Kidney (tissue), 14 donors: ENCODE measurements around the gene CTDNEP1. TPM values are rescaled to one million over a fixed set of nuclear protein-coding genes. Genes with fewer than 3 reads are reported as not detected.

Source experiments
- DNase-seq, 5 donors: peaks; one replicate each; pipeline ENCODE4 v3.0.0-alpha.2; 2013 to 2020
- FAIRE-seq: peaks from 2 replicates; lab custom pipeline; 2012; peaks lifted over from hg19 to GRCh38; lab: Jason Lieb, UNC
- H3K27ac ChIP-seq, 2 donors: one replicate each; pipeline ENCODE4 v1.7.0; 2013; ENCODE audit warnings: low read depth in 2 of 2, low read length in 2 of 2, inconsistent platforms in 1 of 2
- H3K27me3 ChIP-seq: one replicate; pipeline ENCODE4 v1.7.1; 2013; ENCODE audit warnings: low read length, inconsistent platforms; ENCODE audit not compliant: control insufficient read depth, insufficient read depth
- H3K36me3 ChIP-seq, 3 donors: one replicate each; pipeline versions ENCODE4 v1.7.0 to v1.7.1; 2013; ENCODE audit warnings: low read length in 3 of 3, control low read depth in 1 of 3, inconsistent platforms in 1 of 3; ENCODE audit not compliant: insufficient read depth in 3 of 3, control insufficient read depth in 2 of 3
- H3K4me1 ChIP-seq, 3 donors: one replicate each; pipeline versions ENCODE4 v1.7.0 to v1.7.1; 2013; ENCODE audit warnings: low read length in 3 of 3, inconsistent platforms in 1 of 3, low read depth in 1 of 3; ENCODE audit not compliant: control insufficient read depth in 2 of 3, insufficient read depth in 2 of 3
- H3K4me3 ChIP-seq, 3 donors: one replicate each; pipeline versions ENCODE4 v1.7.0 to v1.8.1; 2013; ENCODE audit warnings: low read length in 3 of 3, control low read depth in 1 of 3, inconsistent platforms in 1 of 3
- H3K9ac ChIP-seq, 3 donors: one replicate each; pipeline versions ENCODE4 v1.7.0 to v1.7.1; 2013; ENCODE audit warnings: low read length in 3 of 3, control low read depth in 1 of 3, inconsistent platforms in 1 of 3
- H3K9me3 ChIP-seq, 3 donors: one replicate each; pipeline versions ENCODE4 v1.7.0 to v1.7.1; 2013; ENCODE audit warnings: low read length in 3 of 3, control low read depth in 1 of 3, inconsistent platforms in 1 of 3; ENCODE audit not compliant: control insufficient read depth in 2 of 3, insufficient read depth in 1 of 3
- intact Hi-C: fragments of 100-400 bp; cut with DNase I; formaldehyde crosslinking; loops from one replicate; pipeline ENCODE4 v1.11.1; 2022
- polyA plus RNA-seq: library from polyadenylated mRNA; stranded (reverse); fragments of 350-450 nt; fragmentation: Illumina TruSeq; extraction: RNeasy Lipid Tissue Mini Kit (QIAGEN cat#74804); gene quantifications from one replicate; pipeline ENCODE4 v1.2.3, GENCODE V29; 2014; ENCODE audit warnings: low read depth, low replicate concordance; ENCODE audit not compliant: insufficient read depth
- total RNA-seq: library from RNA; stranded (reverse); fragmentation: NEBNext Ultra II Directional; extraction: Animal tissue kit (Norgen Biotek cat#: 25700); gene quantifications from one replicate; pipeline ENCODE4 v1.2.1, GENCODE V29; 2021
- TF ChIP-seq, protein P1 (sequence below): IDR thresholded peaks from 3 replicates; pipeline ENCODE4 v1.5.1; 2012; ENCODE audit warnings: mild to moderate bottlenecking, moderate library complexity, borderline replicate concordance; ENCODE audit not compliant: insufficient read depth; ENCODE audit errors: extremely low read depth
- donor health status: control.
- donor health status: control.
- donor health status: control.
- donor health status: control.
- donor health status: control.
- donor health status: DM: yes; HTN: yes; CAD: no.
- donor health status: Normal renal cell carcinoma (clear cell type).

Gene CTDNEP1
- total and polyA plus RNA-seq, 2 donors from 2014 or later = 113 to 124 TPM

DNA sequence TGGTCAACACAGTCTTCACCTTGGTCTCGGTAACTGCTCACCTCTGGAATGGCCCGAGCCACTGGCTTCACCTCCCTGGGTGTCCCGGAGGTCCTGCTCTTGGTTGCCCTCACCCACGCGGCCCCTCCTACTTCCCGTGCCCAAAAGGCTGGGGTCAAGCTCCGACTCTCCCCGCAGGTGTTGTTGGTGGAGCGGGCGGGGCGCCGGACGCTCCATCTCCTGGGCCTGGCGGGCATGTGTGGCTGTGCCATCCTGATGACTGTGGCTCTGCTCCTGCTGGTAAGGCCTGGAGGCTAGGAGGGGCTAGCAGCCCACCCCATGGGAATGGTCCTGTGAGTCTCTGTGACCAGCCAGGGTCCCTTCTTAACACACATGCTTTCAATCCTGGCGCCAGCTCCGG, 33.4 kb upstream of the CTDNEP1 start:
- intact Hi-C loops = no loop called here
- Histone ChIP-seq H3K27me3 (no peaks in the 10 kb centered on the region), H3K4me1 (peaks cover 0 to 14% (median 0%) of the 10 kb centered on the region in 3 donors), H3K36me3 (no peaks in the 10 kb centered on the region), H3K9me3 (no peaks in the 10 kb centered on the region), H3K27ac (no peak overlapping the region), H3K4me3 (no peak overlapping the region), H3K9ac (no peak overlapping the region)
- TF ChIP-seq, protein P1, sequence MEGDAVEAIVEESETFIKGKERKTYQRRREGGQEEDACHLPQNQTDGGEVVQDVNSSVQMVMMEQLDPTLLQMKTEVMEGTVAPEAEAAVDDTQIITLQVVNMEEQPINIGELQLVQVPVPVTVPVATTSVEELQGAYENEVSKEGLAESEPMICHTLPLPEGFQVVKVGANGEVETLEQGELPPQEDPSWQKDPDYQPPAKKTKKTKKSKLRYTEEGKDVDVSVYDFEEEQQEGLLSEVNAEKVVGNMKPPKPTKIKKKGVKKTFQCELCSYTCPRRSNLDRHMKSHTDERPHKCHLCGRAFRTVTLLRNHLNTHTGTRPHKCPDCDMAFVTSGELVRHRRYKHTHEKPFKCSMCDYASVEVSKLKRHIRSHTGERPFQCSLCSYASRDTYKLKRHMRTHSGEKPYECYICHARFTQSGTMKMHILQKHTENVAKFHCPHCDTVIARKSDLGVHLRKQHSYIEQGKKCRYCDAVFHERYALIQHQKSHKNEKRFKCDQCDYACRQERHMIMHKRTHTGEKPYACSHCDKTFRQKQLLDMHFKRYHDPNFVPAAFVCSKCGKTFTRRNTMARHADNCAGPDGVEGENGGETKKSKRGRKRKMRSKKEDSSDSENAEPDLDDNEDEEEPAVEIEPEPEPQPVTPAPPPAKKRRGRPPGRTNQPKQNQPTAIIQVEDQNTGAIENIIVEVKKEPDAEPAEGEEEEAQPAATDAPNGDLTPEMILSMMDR = no peak
- DNase-seq (no peak), FAIRE-seq (no peak)

DNA sequence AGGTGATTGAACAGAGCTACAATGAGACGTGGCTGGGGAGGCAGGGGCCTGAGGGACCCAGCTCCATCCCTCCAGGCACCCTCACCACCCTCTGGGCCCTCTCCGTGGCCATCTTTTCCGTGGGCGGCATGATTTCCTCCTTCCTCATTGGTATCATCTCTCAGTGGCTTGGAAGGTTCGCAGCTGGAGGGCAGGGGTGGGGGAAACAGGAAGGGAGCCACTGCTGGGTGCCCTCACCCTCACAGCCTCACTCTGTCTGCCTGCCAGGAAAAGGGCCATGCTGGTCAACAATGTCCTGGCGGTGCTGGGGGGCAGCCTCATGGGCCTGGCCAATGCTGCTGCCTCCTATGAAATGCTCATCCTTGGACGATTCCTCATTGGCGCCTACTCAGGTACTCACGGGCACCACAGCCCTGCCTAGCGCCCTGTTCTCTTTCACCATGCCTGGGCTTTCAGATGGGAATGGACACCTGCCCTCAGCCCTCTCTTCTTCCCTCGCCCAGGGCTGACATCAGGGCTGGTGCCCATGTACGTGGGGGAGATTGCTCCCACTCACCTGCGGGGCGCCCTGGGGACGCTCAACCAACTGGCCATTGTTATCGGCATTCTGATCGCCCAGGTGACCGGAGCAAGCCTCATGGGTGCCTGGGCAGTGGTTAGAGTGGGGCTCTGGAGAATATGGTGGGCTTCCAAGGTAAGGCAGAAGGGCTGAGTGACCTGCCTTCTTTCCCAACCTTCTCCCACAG, 32.1 kb upstream of the CTDNEP1 start:
- DNase-seq (no peak), FAIRE-seq (no peak)
- no peak overlapping the region for H3K9ac ChIP-seq
- intact Hi-C loops = no loop called here
- H3K36me3 ChIP-seq = no peaks in the 10 kb centered on the region
- TF ChIP-seq, protein P1 = no peak
- H3K27ac ChIP-seq = no peak overlapping the region
- H3K4me3 ChIP-seq = no peak overlapping the region
- peaks cover 0 to 14% (median 0%) of the 10 kb centered on the region in 3 donors for H3K4me1 ChIP-seq
- no peaks in the 10 kb centered on the region for H3K27me3 ChIP-seq
- no peaks in the 10 kb centered on the region for H3K9me3 ChIP-seq

DNA sequence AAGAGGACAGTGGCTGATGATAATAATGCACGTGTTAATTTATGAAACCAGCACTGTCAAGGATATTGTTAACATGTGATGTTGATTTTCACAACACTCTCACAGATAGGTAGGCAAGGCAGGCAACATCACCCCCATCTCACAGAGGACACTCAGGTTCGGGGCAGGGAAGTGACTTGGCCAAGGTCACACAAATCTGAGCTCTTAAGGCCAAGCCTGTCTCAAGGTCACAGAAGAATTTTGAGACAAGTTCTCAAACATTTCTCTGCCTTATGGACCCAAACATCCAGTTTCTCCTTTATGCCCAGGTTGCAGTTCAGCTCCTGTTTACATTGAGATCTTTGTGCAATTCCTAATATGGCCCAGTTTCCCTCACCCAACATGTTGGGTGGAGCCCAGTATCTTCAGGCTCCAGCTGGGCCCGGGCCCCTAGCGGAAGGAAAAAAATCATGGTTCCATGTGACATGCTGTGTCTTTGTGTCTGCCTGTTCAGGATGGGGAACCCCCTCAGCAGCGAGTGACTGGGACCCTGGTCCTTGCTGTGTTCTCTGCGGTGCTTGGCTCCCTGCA, 31.3 kb upstream of the CTDNEP1 start:
- intact Hi-C loops = no loop called here
- Histone ChIP-seq H3K4me3 (peak overlapping the region in 1 of 3 donors; percentile 46), H3K9ac (peak overlapping the region in 1 of 3 donors; percentile 46)

More for the DNA sequence above, 31.3 kb upstream of the CTDNEP1 start:
- H3K27ac ChIP-seq = no peak overlapping the region
- TF ChIP-seq, protein P1 = no peak
- DNase-seq = no peak
- H3K27me3 ChIP-seq = no peaks in the 10 kb centered on the region
- peaks cover 0 to 14% (median 0%) of the 10 kb centered on the region in 3 donors for H3K4me1 ChIP-seq
- H3K9me3 ChIP-seq = no peaks in the 10 kb centered on the region
- no peak for FAIRE-seq
- no peaks in the 10 kb centered on the region for H3K36me3 ChIP-seq
